Neutrophil (primary cell): ENCODE data around the gene CRAT.

Source experiments
- H3K27ac ChIP-seq: fragments of 200-600 bp; sonication (generic); 2 replicates; pipeline ENCODE4 v1.5.1; 2016; ENCODE audit warnings: mild to moderate bottlenecking, moderate library complexity
- H3K27me3 ChIP-seq: fragments of 200-600 bp; sonication (generic); 2 replicates; pipeline ENCODE4 v1.6.0; 2016; ENCODE audit warnings: mild to moderate bottlenecking
- H3K36me3 ChIP-seq: fragments of 200-600 bp; sonication (generic); 2 replicates; pipeline ENCODE4 v1.5.1; 2017
- H3K4me1 ChIP-seq, 2 experiments: fragments of 200-600 bp in 1 of 2; sonication (generic) in 1 of 2; 1 replicate in 1 of 2; 2 replicates in 1 of 2; pipeline versions ENCODE4 v1.5.1 to v1.6.1; 2013 to 2016; ENCODE audit warnings: low read depth in 1 of 2, low read length in 1 of 2, mild to moderate bottlenecking in 1 of 2, moderate library complexity in 1 of 2; ENCODE audit not compliant: control insufficient read depth in 1 of 2, insufficient read depth in 1 of 2
- H3K4me3 ChIP-seq, 2 experiments: fragments of 200-600 bp in 1 of 2; sonication (generic) in 1 of 2; 1 replicate in 1 of 2; 2 replicates in 1 of 2; pipeline ENCODE4 v1.5.1; 2013 to 2016; ENCODE audit warnings: low read depth in 1 of 2, low read length in 1 of 2, mild to moderate bottlenecking in 1 of 2, moderate library complexity in 1 of 2
- H3K9me3 ChIP-seq: fragments of 200-600 bp; sonication (generic); 2 replicates; pipeline ENCODE4 v1.5.1; 2016
- CTCF ChIP-seq: fragments of 200-600 bp; sonication (generic); IDR thresholded peaks from 2 replicates; pipeline ENCODE4 v1.5.1; 2016; ENCODE audit warnings: antibody characterized with exemption

CRAT gene

GRCh38 chr9:129150122-129150521 is 39.5 kb upstream of the CRAT start:
- no peak overlapping the region for H3K4me3 ChIP-seq
- no peak for TF ChIP-seq CTCF
- no peak overlapping the region for H3K27ac ChIP-seq
- no peaks in the 10 kb centered on the region for H3K27me3 ChIP-seq
- H3K4me1 ChIP-seq, result no peaks in the 10 kb centered on the region
- peaks cover 35% of the 10 kb centered on the region for H3K36me3 ChIP-seq
- no peaks in the 10 kb centered on the region for H3K9me3 ChIP-seq

- no peak for TF ChIP-seq CTCF
- Histone ChIP-seq H3K27ac (no peak overlapping the region), H3K9me3 (no peaks in the 10 kb centered on the region), H3K27me3 (no peaks in the 10 kb centered on the region), H3K36me3 (peaks cover 35% of the 10 kb centered on the region), H3K4me3 (no peak overlapping the region), H3K4me1 (no peaks in the 10 kb centered on the region)
Observed at GRCh38 chr9:129149442-129149841, 38.8 kb upstream of the CRAT start.

DNA sequence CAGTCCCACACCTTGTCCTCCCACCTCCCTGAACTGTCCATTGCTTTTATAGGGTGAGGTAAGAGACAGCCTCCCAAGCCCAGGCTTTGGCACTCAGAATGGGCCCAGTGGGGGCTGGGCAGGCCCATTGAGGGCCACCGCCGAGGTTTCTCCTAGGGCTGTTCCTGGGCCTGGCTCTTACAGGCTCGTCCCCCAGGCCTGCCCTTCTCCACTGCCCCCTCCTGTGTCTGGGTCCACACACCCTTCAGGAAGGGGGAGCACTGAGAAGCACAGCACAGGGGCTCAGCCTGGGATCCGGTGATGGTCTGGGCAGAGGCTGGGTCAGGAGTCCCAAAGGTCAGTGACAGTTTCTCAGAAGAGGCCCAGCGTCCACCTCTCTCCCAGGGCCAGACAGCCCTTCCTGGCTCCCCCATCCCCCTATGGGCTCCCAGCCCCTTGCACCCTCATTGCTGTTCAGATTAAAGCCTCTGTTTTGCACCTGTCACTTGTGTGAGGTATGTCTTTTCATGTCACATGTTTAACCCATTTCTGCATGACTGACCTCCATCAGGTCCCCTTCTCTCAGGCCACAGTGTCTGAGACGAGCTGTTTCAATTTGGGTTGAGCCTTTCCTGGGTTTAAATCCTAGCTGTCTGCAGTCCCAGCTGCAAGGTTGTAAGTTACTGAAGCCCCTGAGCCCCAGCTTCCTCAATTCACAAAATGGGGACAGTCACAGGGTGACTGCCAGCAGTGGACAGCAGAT is 38.0 kb upstream of the CRAT start:
- Histone ChIP-seq H3K9me3 (no peaks in the 10 kb centered on the region), H3K36me3 (peaks cover 41% of the 10 kb centered on the region)
- no peak for TF ChIP-seq CTCF

DNA sequence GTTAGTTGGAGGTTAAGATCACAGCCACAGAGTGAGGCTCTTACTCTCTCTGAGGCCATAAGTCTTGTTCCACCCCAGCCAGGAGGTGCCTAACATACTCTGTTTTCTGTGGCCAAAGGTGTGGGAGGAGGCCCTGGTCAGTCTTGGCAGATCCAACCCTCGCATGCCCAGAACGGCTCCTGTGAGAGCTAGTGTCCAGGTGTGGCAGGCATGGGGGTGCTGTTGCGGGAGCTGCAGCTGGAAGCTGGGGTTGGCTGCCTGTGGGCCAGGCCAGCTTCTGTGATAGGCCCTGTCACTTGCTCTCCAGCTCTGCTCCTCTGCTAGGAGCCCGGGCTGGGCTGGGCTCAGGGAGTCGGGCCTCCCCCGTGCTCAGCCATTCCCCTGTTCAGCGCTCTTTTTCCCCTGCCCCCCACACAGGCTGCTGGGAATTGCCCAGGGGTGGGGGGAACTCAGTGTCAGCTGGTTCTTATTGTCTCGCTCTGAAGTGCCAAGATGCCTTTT is 35.9 kb upstream of the CRAT start:
- H3K36me3 ChIP-seq, result peaks cover 40% of the 10 kb centered on the region
- H3K4me1 ChIP-seq, result peaks cover 5 to 6% of the 10 kb centered on the region in 2 experiments
- H3K4me3 ChIP-seq, result no peak overlapping the region
- no peaks in the 10 kb centered on the region for H3K27me3 ChIP-seq
- no peak overlapping the region for H3K27ac ChIP-seq
- TF ChIP-seq CTCF, result no peak
- H3K9me3 ChIP-seq, result no peaks in the 10 kb centered on the region

More for the DNA sequence above, 38.0 kb upstream of the CRAT start:
- Histone ChIP-seq H3K4me3 (no peak overlapping the region), H3K4me1 (no peaks in the 10 kb centered on the region), H3K27me3 (no peaks in the 10 kb centered on the region), H3K27ac (no peak overlapping the region)

DNA sequence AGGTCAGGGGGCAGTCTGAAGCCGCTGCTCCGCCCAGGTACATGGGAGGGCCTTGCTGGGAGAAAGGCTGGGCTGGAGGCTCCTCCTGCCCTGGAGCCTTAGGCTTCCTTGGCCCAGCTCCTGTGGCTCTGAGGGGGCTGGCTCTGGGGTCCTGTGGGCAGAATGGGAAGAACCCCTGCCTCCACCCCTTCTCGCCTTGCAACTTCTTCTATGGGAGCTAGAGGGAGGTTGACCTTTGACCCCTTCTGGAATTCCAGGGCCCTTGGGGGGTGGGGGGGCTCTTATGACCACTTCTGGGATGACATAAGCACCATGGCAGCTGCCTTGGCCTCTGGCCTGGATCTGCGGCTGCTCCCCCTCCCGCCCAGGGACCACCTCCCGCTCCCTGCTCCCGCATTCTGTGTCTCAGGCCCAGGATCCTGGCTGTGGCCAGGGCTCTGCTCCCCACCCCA is 35.3 kb upstream of the CRAT start:
- peaks cover 7 to 13% of the 10 kb centered on the region in 2 experiments for H3K4me1 ChIP-seq
- peaks cover 38% of the 10 kb centered on the region for H3K36me3 ChIP-seq
- H3K27ac ChIP-seq, result no peak overlapping the region
- no peaks in the 10 kb centered on the region for H3K9me3 ChIP-seq
- TF ChIP-seq CTCF, result no peak
- H3K27me3 ChIP-seq, result no peaks in the 10 kb centered on the region
- H3K4me3 ChIP-seq, result no peak overlapping the region
